Measurements from ENCODE around the gene PDCD6IP.

Gene PDCD6IP

DNA sequence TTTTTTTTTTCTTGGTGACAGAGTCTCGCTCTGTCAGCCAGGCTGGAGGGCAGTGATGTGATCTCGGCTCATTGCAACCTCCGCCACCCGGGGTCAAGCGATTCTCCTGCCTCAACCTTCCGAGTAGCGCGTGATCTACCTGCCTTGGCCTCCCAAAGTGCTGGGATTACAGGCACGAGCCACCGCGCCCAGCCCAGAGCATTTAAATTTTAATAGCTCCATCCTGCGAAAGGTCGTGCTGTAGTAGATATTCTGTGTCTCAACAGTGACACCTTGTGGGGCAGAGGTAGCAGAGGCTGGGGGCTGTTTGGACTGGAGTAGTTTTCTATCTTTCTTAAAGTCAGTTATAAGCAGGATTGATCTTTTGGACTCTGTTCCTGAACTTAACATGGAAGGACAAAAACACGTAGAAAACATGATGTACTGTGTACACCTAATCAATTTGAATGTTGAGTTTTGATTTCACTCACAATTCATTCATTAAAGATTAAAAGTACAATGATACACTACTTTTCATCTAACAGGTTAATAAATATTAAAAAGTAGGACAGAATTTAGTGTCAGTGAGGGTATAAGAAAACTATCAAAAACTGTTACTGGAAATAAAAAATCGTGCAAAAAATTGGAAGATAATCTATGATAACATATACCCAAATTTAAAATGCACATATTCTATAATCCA, 11.0 kb upstream of the PDCD6IP start (continued):
- TF ChIP-seq ZNF138 (tag by site-specific recombination; IDR thresholded peaks at IDR 0.05; ENCODE audit: borderline replicate concordance) = no peak
- TF ChIP-seq, protein P1, sequence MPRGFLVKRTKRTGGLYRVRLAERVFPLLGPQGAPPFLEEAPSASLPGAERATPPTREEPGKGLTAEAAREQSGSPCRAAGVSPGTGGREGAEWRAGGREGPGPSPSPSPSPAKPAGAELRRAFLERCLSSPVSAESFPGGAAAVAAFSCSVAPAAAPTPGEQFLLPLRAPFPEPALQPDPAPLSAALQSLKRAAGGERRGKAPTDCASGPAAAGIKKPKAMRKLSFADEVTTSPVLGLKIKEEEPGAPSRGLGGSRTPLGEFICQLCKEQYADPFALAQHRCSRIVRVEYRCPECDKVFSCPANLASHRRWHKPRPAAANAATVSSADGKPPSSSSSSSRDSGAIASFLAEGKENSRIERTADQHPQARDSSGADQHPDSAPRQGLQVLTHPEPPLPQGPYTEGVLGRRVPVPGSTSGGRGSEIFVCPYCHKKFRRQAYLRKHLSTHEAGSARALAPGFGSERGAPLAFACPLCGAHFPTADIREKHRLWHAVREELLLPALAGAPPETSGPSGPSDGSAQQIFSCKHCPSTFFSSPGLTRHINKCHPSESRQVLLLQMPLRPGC (tag by site-specific recombination; IDR thresholded peaks at IDR 0.05) = no peak
- TF ChIP-seq ZEB2 (tag by site-specific recombination; IDR thresholded peaks at IDR 0.05) = 0 out of 2 replicates have a peak, but pooled peaks have one; percentile 20
- no peak for TF ChIP-seq ZFP37 (tag by site-specific recombination; IDR thresholded peaks at IDR 0.05)
- TF ChIP-seq ZNF391 (tag by site-specific recombination; IDR thresholded peaks at IDR 0.05; ENCODE audit: borderline replicate concordance, low read depth) = no peak
- TF ChIP-seq, protein P2, sequence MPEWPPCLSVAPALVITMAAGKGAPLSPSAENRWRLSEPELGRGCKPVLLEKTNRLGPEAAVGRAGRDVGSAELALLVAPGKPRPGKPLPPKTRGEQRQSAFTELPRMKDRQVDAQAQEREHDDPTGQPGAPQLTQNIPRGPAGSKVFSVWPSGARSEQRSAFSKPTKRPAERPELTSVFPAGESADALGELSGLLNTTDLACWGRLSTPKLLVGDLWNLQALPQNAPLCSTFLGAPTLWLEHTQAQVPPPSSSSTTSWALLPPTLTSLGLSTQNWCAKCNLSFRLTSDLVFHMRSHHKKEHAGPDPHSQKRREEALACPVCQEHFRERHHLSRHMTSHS (tag by site-specific recombination; IDR thresholded peaks at IDR 0.05) = no peak
- no peak for TF ChIP-seq ZNF76 (tag by site-specific recombination; IDR thresholded peaks at IDR 0.05; ENCODE audit: borderline replicate concordance, low read depth)
- TF ChIP-seq KLF9 (tag by site-specific recombination; IDR thresholded peaks at IDR 0.05; ENCODE audit: low read depth) = no peak
- TF ChIP-seq, protein P3, sequence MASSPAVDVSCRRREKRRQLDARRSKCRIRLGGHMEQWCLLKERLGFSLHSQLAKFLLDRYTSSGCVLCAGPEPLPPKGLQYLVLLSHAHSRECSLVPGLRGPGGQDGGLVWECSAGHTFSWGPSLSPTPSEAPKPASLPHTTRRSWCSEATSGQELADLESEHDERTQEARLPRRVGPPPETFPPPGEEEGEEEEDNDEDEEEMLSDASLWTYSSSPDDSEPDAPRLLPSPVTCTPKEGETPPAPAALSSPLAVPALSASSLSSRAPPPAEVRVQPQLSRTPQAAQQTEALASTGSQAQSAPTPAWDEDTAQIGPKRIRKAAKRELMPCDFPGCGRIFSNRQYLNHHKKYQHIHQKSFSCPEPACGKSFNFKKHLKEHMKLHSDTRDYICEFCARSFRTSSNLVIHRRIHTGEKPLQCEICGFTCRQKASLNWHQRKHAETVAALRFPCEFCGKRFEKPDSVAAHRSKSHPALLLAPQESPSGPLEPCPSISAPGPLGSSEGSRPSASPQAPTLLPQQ (tag by site-specific recombination; IDR thresholded peaks at IDR 0.05) = no peak
- TF ChIP-seq ZNF394 (tag by site-specific recombination; IDR thresholded peaks at IDR 0.05; ENCODE audit: borderline replicate concordance) = no peak
- no peak for TF ChIP-seq ZNF658 (tag by site-specific recombination; IDR thresholded peaks at IDR 0.05)
- no peak for TF ChIP-seq ZNF664 (tag by site-specific recombination; IDR thresholded peaks at IDR 0.05)
- TF ChIP-seq ZNF239 (tag by site-specific recombination; IDR thresholded peaks at IDR 0.05) = no peak
- TF ChIP-seq, protein P4, sequence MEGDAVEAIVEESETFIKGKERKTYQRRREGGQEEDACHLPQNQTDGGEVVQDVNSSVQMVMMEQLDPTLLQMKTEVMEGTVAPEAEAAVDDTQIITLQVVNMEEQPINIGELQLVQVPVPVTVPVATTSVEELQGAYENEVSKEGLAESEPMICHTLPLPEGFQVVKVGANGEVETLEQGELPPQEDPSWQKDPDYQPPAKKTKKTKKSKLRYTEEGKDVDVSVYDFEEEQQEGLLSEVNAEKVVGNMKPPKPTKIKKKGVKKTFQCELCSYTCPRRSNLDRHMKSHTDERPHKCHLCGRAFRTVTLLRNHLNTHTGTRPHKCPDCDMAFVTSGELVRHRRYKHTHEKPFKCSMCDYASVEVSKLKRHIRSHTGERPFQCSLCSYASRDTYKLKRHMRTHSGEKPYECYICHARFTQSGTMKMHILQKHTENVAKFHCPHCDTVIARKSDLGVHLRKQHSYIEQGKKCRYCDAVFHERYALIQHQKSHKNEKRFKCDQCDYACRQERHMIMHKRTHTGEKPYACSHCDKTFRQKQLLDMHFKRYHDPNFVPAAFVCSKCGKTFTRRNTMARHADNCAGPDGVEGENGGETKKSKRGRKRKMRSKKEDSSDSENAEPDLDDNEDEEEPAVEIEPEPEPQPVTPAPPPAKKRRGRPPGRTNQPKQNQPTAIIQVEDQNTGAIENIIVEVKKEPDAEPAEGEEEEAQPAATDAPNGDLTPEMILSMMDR (tag by site-specific recombination; IDR thresholded peaks at IDR 0.05) = peak; percentile 37; the same call in 1 of the 2 replicates
- no peak for TF ChIP-seq ZNF776 (tag by site-specific recombination; IDR thresholded peaks at IDR 0.05; ENCODE audit: borderline replicate concordance)
- TF ChIP-seq GFI1B (tag by site-specific recombination; IDR thresholded peaks at IDR 0.05) = no peak
- no peak for TF ChIP-seq ZFP41 (tag by site-specific recombination; IDR thresholded peaks at IDR 0.05; ENCODE audit: borderline replicate concordance)
- TF ChIP-seq ZNF423 (tag by site-specific recombination; IDR thresholded peaks at IDR 0.05) = no peak
- no peak for TF ChIP-seq ZNF133 (tag by site-specific recombination; IDR thresholded peaks at IDR 0.05)
- TF ChIP-seq, protein P5, sequence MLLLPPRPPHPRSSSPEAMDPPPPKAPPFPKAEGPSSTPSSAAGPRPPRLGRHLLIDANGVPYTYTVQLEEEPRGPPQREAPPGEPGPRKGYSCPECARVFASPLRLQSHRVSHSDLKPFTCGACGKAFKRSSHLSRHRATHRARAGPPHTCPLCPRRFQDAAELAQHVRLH (tag by site-specific recombination; IDR thresholded peaks at IDR 0.05) = no peak
- TF ChIP-seq, protein P6, sequence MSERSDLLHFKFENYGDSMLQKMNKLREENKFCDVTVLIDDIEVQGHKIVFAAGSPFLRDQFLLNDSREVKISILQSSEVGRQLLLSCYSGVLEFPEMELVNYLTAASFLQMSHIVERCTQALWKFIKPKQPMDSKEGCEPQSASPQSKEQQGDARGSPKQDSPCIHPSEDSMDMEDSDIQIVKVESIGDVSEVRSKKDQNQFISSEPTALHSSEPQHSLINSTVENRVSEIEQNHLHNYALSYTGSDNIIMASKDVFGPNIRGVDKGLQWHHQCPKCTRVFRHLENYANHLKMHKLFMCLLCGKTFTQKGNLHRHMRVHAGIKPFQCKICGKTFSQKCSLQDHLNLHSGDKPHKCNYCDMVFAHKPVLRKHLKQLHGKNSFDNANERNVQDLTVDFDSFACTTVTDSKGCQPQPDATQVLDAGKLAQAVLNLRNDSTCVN (tag by site-specific recombination; optimal IDR thresholded peaks at IDR 0.05) = peak; percentile 28
- TF ChIP-seq MYNN (tag by site-specific recombination; IDR thresholded peaks at IDR 0.05; ENCODE audit: borderline replicate concordance) = no peak
- no peak for TF ChIP-seq ZNF624 (tag by site-specific recombination; IDR thresholded peaks at IDR 0.05)
- TF ChIP-seq ZNF140 (tag by site-specific recombination; IDR thresholded peaks at IDR 0.05) = no peak
- no peak for TF ChIP-seq ZNF426 (tag by site-specific recombination; IDR thresholded peaks at IDR 0.05)
- no peak for TF ChIP-seq ZNF24 (tag by site-specific recombination; IDR thresholded peaks at IDR 0.05)
- no peak for TF ChIP-seq MZF1 (tag by site-specific recombination; IDR thresholded peaks at IDR 0.05; ENCODE audit: borderline replicate concordance)
- TF ChIP-seq, protein P7, sequence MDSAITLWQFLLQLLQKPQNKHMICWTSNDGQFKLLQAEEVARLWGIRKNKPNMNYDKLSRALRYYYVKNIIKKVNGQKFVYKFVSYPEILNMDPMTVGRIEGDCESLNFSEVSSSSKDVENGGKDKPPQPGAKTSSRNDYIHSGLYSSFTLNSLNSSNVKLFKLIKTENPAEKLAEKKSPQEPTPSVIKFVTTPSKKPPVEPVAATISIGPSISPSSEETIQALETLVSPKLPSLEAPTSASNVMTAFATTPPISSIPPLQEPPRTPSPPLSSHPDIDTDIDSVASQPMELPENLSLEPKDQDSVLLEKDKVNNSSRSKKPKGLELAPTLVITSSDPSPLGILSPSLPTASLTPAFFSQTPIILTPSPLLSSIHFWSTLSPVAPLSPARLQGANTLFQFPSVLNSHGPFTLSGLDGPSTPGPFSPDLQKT (IDR thresholded peaks at IDR 0.05; ENCODE audit: borderline replicate concordance, low read depth, low read length) = no peak
- TF ChIP-seq, protein P8, sequence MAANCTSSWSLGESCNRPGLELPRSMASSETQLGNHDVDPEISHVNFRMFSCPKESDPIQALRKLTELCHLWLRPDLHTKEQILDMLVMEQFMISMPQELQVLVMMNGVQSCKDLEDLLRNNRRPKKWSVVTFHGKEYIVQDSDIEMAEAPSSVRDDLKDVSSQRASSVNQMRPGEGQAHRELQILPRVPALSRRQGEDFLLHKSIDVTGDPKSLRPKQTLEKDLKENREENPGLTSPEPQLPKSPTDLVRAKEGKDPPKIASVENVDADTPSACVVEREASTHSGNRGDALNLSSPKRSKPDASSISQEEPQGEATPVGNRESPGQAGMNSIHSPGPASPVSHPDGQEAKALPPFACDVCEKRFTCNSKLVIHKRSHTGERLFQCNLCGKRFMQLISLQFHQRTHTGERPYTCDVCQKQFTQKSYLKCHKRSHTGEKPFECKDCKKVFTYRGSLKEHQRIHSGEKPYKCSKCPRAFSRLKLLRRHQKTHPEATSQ (tag by site-specific recombination; IDR thresholded peaks at IDR 0.05) = no peak
- TF ChIP-seq REPIN1 (tag by site-specific recombination; IDR thresholded peaks at IDR 0.05; ENCODE audit: low read depth) = no peak
